NCI-H82 (cell line): ENCODE results near the gene PZP.
"Not testable (repeated sequence)": the region's sequence is repeated elsewhere in the genome, so short reads cannot be mapped to it uniquely, and the experiment has no call there.

Source experiments
- DNase-seq: peaks from one replicate; lab custom pipeline; 2025; lab: John Stamatoyannopoulos, UW

The PZP gene

GRCh38 chr12:9184276-9184675 is 23.9 kb downstream of the PZP start:
- DNase-seq, result no peak

GRCh38 chr12:9180810-9181209 is 27.4 kb downstream of the PZP start:
- DNase-seq, result no peak

- no peak for DNase-seq
Measured at GRCh38 chr12:9179781-9180180, 28.4 kb downstream of the PZP start.

- no peak for DNase-seq
Measured at GRCh38 chr12:9169979-9170634, 38.1 kb downstream of the PZP start.

GRCh38 chr12:9167345-9167744 is 40.9 kb downstream of the PZP start:
- DNase-seq, result not testable (repeated sequence)

GRCh38 chr12:9163392-9163791 is 44.8 kb downstream of the PZP start:
- DNase-seq, result no peak

GRCh38 chr12:9156119-9156518 is 52.1 kb downstream of the PZP start:
- no peak for DNase-seq

- DNase-seq, result no peak
Measured at GRCh38 chr12:9149372-9149771, 58.8 kb downstream of the PZP start.

- no peak for DNase-seq
Measured at GRCh38 chr12:9148926-9149325, 59.3 kb downstream of the PZP start.

GRCh38 chr12:9147461-9147860 is 60.7 kb downstream of the PZP start:
- no peak for DNase-seq

GRCh38 chr12:9144730-9145106 is 63.5 kb downstream of the PZP start:
- no peak for DNase-seq

- no peak for DNase-seq
Measured at GRCh38 chr12:9143929-9144729, 64.1 kb downstream of the PZP start.

GRCh38 chr12:9143137-9143536 is 65.1 kb downstream of the PZP start:
- DNase-seq, result no peak

- not testable (repeated sequence) for DNase-seq
Measured at GRCh38 chr12:9139588-9140290, 68.5 kb downstream of the PZP start.

GRCh38 chr12:9135903-9136310 is 72.3 kb downstream of the PZP start:
- DNase-seq, result no peak

- peak; percentile 33 for DNase-seq
Measured at GRCh38 chr12:9134981-9135628, 73.1 kb downstream of the PZP start.

- DNase-seq, result no peak
Measured at GRCh38 chr12:9133216-9133916, 74.8 kb downstream of the PZP start.

- DNase-seq, result no peak
Measured at GRCh38 chr12:9132008-9132535, 76.1 kb downstream of the PZP start.

- DNase-seq, result no peak
Measured at GRCh38 chr12:9130244-9130643, 78.0 kb downstream of the PZP start.

GRCh38 chr12:9127936-9128663 is 80.1 kb downstream of the PZP start:
- no peak for DNase-seq

- no peak for DNase-seq
Measured at GRCh38 chr12:9127484-9127883, 80.7 kb downstream of the PZP start.
